DLD1 (cell line): ENCODE measurements around the gene TCEA3.

Experiments used
- in situ Hi-C: cut with HindIII; loops from 2 replicates; pipeline ENCODE4 v1.10.0; 2017; ENCODE audit warnings: low sequenced_read_pairs

Gene TCEA3

GRCh38 chr1:23370330-23370708 lies 54.2 kb downstream of the TCEA3 start:
- in situ Hi-C loops: no loop called here

- in situ Hi-C loops: no loop called here
These were observed 55.1 kb downstream of the TCEA3 start, which contains the start of gene ZNF436 for GRCh38 chr1:23369335-23370013. TSS of gene ZNF436 (minus strand) at chr1:23369836. CDS start at chr1:23368005, 1,831 bp downstream.

- in situ Hi-C loops: no loop called here
These were observed 55.8 kb downstream of the TCEA3 start for GRCh38 chr1:23368562-23369334.

GRCh38 chr1:23367791-23368561 lies 56.6 kb downstream of the TCEA3 start:
- in situ Hi-C loops: no loop called here

- in situ Hi-C loops: no loop called here
These were observed 57.1 kb downstream of the TCEA3 start for GRCh38 chr1:23367451-23367790.

GRCh38 chr1:23366598-23366997 lies 58.0 kb downstream of the TCEA3 start:
- in situ Hi-C loops: no loop called here

GRCh38 chr1:23366146-23366545 lies 58.4 kb downstream of the TCEA3 start:
- in situ Hi-C loops: no loop called here

GRCh38 chr1:23362218-23362713 lies 62.3 kb downstream of the TCEA3 start:
- in situ Hi-C loops: no loop called here

- in situ Hi-C loops: no loop called here
These were observed 66.2 kb downstream of the TCEA3 start for GRCh38 chr1:23358310-23358875.

GRCh38 chr1:23357138-23357908 lies 67.2 kb downstream of the TCEA3 start:
- in situ Hi-C loops: no loop called here

GRCh38 chr1:23356471-23357137 lies 67.9 kb downstream of the TCEA3 start:
- in situ Hi-C loops: no loop called here

- in situ Hi-C loops: no loop called here
These were observed 70.3 kb downstream of the TCEA3 start for GRCh38 chr1:23354245-23354644.

- in situ Hi-C loops: no loop called here
These were observed 72.4 kb downstream of the TCEA3 start for GRCh38 chr1:23352096-23352695.

- in situ Hi-C loops: no loop called here
These were observed 78.6 kb downstream of the TCEA3 start for GRCh38 chr1:23345920-23346319.

GRCh38 chr1:23344987-23345472 lies 79.5 kb downstream of the TCEA3 start:
- in situ Hi-C loops: no loop called here

- in situ Hi-C loops: no loop called here
These were observed 80.2 kb downstream of the TCEA3 start, which contains the start of gene HNRNPR for GRCh38 chr1:23344111-23344986. TSS of gene HNRNPR (minus strand) at chr1:23344284. CDS start at chr1:23341008, 3,276 bp downstream.

- in situ Hi-C loops: no loop called here
These were observed 81.1 kb downstream of the TCEA3 start for GRCh38 chr1:23343221-23344110.
